ENCODE results near the gene MCTP2.

The MCTP2 gene

DNA sequence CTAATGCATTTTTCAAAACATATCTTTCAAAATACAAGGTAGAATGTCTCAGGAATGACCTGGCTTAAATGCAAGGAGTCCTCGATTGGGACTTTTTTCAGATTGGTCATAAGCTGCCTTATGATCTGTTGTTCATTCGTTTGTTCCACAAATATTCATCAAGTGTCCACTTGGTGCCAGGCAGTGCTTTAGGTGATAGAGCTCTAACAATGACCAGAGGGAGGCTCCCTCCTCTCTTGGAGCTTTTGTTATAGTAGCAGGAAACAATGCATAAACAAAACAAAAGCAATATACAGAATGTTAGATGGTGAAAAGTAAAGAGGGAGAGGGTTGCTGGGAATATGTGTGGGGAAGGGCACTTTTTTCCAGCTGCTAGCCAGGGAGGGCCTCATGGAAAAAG lies 156.1 kb downstream of the MCTP2 start:
- Histone ChIP-seq H3K9ac (ENCODE audit: low read depth, low read length) (no peak overlapping the region), H3K4me1 (ENCODE audit: control insufficient read depth, insufficient read depth, low read length) (no peaks in the 10 kb centered on the region), H3K27me3 (ENCODE audit: control insufficient read depth, insufficient read depth, low read length) (no peaks in the 10 kb centered on the region), H3K4me3 (ENCODE audit: low read depth, low read length) (no peak overlapping the region), H3K9me3 (ENCODE audit: control insufficient read depth, insufficient read depth, low read length) (no peaks in the 10 kb centered on the region), H3K36me3 (ENCODE audit: control insufficient read depth, insufficient read depth, low read length) (no peaks in the 10 kb centered on the region)

DNA sequence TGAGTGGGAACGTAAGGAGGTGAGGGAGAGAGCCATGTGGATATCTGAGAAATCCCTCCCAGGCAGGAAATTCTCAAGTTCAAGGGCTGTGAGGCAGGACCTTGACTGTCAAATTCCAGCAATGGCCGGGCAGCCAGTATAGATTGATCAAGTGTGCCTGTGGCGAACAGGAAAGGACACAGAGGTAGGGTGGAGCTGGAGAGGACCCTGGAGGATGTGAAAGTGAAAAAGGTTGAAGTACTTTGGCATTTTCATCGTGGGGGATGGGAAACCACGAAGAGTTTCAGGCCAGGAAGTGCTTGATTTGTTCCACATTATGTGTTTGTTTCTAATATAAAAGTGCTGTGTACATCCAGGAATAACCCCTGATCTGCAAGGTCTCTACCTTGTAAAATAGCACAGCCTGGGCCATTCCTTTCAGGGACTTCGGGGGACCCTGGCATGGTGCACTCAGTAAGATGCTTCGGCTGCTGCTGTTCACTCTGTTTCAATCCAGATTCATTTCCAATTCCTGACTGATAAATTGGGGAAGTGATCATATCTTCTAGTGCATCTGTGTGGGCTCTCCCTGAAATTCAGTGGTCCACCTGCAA lies 156.6 kb downstream of the MCTP2 start:
- Histone ChIP-seq H3K27me3 (ENCODE audit: control insufficient read depth, insufficient read depth, low read length) (no peaks in the 10 kb centered on the region), H3K9ac (ENCODE audit: low read depth, low read length) (no peak overlapping the region), H3K9me3 (ENCODE audit: control insufficient read depth, insufficient read depth, low read length) (no peaks in the 10 kb centered on the region), H3K36me3 (ENCODE audit: control insufficient read depth, insufficient read depth, low read length) (no peaks in the 10 kb centered on the region), H3K4me3 (ENCODE audit: low read depth, low read length) (no peak overlapping the region), H3K4me1 (ENCODE audit: control insufficient read depth, insufficient read depth, low read length) (no peaks in the 10 kb centered on the region)

DNA sequence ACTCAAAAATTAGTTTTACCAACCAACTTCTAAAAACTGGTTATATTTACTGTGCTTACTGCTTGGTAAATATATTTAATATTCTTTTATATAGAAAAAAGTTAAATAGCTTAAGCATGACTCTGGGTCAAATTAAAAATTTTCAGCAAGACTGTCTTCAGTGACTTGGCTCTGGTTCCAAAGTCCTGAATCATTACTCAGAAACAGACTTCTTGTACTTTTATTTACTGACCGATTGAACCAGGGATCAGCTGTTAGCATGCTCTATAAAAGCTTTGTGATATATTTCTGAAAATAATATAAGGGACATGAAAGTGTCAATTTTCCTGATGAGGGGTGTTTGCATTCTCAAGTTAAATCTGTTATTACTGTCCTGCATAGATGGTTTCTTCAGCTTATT lies 164.3 kb downstream of the MCTP2 start:
- H3K4me3 ChIP-seq (ENCODE audit: low read depth, low read length), result no peak overlapping the region
- H3K9me3 ChIP-seq (ENCODE audit: control insufficient read depth, insufficient read depth, low read length), result no peaks in the 10 kb centered on the region
- no peaks in the 10 kb centered on the region for H3K27me3 ChIP-seq (ENCODE audit: control insufficient read depth, insufficient read depth, low read length)
- no peak overlapping the region for H3K9ac ChIP-seq (ENCODE audit: low read depth, low read length)
- H3K36me3 ChIP-seq (ENCODE audit: control insufficient read depth, insufficient read depth, low read length), result no peaks in the 10 kb centered on the region
- H3K4me1 ChIP-seq (ENCODE audit: control insufficient read depth, insufficient read depth, low read length), result peaks cover 6% of the 10 kb centered on the region

DNA sequence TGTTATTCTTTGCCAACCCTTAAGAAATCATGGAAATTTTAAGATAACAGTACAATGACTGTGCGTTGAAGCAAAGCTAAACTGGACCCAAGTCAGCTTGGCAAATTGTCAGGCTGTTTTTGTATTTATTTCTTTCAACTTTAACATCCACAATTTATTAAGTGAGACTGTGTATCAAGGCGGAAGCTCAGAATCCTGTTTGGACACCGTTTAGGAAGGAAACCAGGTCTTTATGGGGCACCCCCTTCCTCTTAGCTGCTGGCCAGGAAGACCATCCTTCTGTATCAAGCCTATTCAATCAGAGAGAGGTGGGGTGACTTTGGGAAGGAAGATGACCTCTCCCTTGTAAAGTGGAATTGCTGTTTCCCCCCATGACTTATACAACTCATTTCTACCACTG lies 166.0 kb downstream of the MCTP2 start:
- Histone ChIP-seq H3K9me3 (ENCODE audit: control insufficient read depth, insufficient read depth, low read length) (no peaks in the 10 kb centered on the region), H3K36me3 (ENCODE audit: control insufficient read depth, insufficient read depth, low read length) (no peaks in the 10 kb centered on the region), H3K4me3 (ENCODE audit: low read depth, low read length) (no peak overlapping the region), H3K9ac (ENCODE audit: low read depth, low read length) (no peak overlapping the region), H3K27me3 (ENCODE audit: control insufficient read depth, insufficient read depth, low read length) (no peaks in the 10 kb centered on the region), H3K4me1 (ENCODE audit: control insufficient read depth, insufficient read depth, low read length) (peaks cover 15% of the 10 kb centered on the region)

DNA sequence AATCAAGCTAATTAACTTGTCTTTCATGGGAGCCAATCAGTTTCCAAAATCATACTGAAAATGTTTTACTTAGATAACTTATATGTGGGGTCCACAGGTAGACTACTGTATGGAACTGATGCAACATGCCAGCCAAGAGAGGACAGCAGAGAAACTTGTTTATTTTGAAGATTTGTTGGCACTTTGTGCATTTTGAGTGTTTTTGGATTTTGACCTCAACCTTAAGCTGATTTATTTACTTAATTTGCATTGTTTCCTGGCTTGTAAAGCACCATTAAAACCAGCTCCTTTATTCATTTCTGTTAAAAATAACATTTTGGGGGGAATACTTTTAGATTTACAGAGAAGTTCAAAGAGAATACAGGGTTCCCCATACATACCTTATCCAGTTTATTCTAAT lies 166.6 kb downstream of the MCTP2 start:
- H3K9me3 ChIP-seq (ENCODE audit: control insufficient read depth, insufficient read depth, low read length), result no peaks in the 10 kb centered on the region
- H3K4me1 ChIP-seq (ENCODE audit: control insufficient read depth, insufficient read depth, low read length), result peaks cover 15% of the 10 kb centered on the region
- no peak overlapping the region for H3K4me3 ChIP-seq (ENCODE audit: low read depth, low read length)
- no peaks in the 10 kb centered on the region for H3K27me3 ChIP-seq (ENCODE audit: control insufficient read depth, insufficient read depth, low read length)
- H3K36me3 ChIP-seq (ENCODE audit: control insufficient read depth, insufficient read depth, low read length), result no peaks in the 10 kb centered on the region
- no peak overlapping the region for H3K9ac ChIP-seq (ENCODE audit: low read depth, low read length)

DNA sequence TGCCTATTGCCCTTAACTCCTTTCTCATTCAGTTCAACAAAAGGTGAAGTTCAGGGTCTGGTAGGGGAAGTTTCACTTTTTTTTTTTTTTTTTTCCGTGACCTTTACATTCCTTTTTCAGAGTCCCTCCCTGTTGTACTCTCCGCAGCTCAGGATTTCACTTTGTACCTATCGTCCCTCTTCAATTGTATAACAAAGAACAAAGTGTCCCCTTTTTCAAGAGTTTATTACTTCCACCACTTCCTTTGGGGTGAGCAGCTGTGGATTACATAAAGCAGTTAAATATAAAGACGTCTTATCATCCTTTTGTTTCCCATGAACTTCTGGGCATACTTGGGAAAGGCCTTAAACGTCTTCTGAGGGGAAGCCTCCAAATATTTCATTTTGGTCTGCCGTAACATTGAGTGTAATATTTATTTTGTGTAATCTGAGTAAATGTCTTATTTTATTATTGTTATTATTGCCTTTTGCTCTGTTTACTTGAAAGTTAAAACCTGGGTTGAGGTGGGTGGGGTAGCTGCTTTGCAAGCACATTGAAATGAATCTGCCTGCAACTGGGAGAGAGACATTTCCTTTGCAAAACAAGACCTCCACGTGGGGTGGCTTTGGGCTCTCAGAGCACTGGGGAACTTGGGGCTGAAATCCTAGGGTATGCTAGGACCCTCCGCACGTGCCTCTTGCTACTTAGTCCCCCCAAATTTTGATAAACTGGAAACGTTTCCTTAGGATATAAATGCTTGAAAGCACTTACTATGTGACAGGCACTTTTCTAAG lies 169.4 kb downstream of the MCTP2 start:
- H3K36me3 ChIP-seq (ENCODE audit: control insufficient read depth, insufficient read depth, low read length), result no peaks in the 10 kb centered on the region
- no peaks in the 10 kb centered on the region for H3K9me3 ChIP-seq (ENCODE audit: control insufficient read depth, insufficient read depth, low read length)
- no peaks in the 10 kb centered on the region for H3K27me3 ChIP-seq (ENCODE audit: control insufficient read depth, insufficient read depth, low read length)
- no peak overlapping the region for H3K4me3 ChIP-seq (ENCODE audit: low read depth, low read length)
- H3K9ac ChIP-seq (ENCODE audit: low read depth, low read length), result no peak overlapping the region
- H3K4me1 ChIP-seq (ENCODE audit: control insufficient read depth, insufficient read depth, low read length), result peaks cover 15% of the 10 kb centered on the region

DNA sequence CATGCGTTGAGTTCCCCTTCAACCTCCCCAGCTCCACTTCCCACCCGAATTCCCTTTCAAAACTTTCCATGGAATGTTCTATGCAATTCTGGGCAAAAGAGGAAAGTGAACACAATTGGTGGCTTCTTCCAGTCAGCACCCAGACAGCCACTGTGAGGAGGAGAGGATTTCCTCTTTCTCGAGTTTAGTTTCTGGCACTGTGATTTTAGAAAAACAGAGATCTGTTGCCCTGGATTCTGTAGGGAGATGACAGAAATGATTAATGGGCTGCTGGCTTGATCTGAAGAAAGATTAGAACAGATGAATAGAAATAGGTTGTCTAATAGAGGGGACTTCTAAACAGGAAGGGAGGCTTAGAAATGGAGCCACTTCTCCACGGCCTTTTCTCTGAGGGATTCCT lies 172.0 kb downstream of the MCTP2 start:
- Histone ChIP-seq H3K9ac (ENCODE audit: low read depth, low read length) (no peak overlapping the region), H3K4me1 (ENCODE audit: control insufficient read depth, insufficient read depth, low read length) (peaks cover 15% of the 10 kb centered on the region), H3K36me3 (ENCODE audit: control insufficient read depth, insufficient read depth, low read length) (no peaks in the 10 kb centered on the region), H3K27me3 (ENCODE audit: control insufficient read depth, insufficient read depth, low read length) (no peaks in the 10 kb centered on the region), H3K4me3 (ENCODE audit: low read depth, low read length) (no peak overlapping the region), H3K9me3 (ENCODE audit: control insufficient read depth, insufficient read depth, low read length) (no peaks in the 10 kb centered on the region)

DNA sequence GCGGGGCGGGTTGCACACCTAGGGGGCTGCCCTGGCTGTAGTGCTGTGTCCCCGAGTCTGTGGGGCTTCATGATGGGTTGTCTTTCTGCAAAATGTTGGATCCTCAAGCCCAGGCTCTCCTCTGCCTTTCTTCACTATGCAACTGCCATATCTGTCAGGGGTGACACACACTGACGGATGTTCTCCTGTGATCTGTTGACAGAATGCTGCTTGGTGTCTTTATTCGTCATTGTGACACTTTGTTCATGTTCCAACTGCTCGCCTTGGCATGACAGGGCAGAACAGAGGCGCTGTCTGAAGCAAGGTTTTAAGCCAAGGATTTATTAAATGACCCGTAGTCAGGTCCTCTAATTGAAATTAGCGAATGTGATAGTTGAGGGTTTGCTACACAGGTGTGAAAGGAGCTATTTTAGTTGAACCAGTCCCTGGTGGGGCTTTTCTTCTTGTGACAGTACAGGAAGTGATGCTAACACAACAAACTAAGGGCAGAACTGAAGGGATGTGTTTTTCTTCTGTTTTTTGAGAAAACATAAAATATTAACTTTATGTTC lies 173.4 kb downstream of the MCTP2 start:
- Histone ChIP-seq H3K9ac (ENCODE audit: low read depth, low read length) (no peak overlapping the region), H3K27me3 (ENCODE audit: control insufficient read depth, insufficient read depth, low read length) (no peaks in the 10 kb centered on the region), H3K4me3 (ENCODE audit: low read depth, low read length) (no peak overlapping the region), H3K4me1 (ENCODE audit: control insufficient read depth, insufficient read depth, low read length) (peaks cover 15% of the 10 kb centered on the region), H3K36me3 (ENCODE audit: control insufficient read depth, insufficient read depth, low read length) (no peaks in the 10 kb centered on the region), H3K9me3 (ENCODE audit: control insufficient read depth, insufficient read depth, low read length) (no peaks in the 10 kb centered on the region)

DNA sequence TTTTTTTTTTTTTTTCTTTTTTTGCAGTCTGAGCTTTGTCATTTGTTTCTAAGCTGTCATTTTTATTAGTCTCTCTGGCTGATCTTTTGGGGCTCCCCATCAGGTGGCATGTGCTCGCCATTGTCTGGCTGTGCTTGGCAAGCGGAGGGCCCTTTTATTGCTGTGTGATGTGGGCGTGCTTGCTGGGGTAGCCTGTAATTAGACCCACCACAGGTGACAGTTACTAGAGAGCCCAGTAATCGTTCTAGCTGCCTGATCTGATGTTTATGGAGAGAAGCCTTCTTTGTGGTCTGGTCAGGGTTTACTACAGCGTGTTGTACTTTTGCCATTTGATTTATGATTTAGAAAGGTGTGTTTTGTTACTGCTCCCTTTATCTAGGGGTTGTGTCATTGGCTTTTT lies 179.9 kb downstream of the MCTP2 start:
- Histone ChIP-seq H3K4me1 (ENCODE audit: control insufficient read depth, insufficient read depth, low read length) (no peaks in the 10 kb centered on the region), H3K4me3 (ENCODE audit: low read depth, low read length) (no peak overlapping the region), H3K36me3 (ENCODE audit: control insufficient read depth, insufficient read depth, low read length) (no peaks in the 10 kb centered on the region), H3K9ac (ENCODE audit: low read depth, low read length) (no peak overlapping the region), H3K9me3 (ENCODE audit: control insufficient read depth, insufficient read depth, low read length) (no peaks in the 10 kb centered on the region), H3K27me3 (ENCODE audit: control insufficient read depth, insufficient read depth, low read length) (no peaks in the 10 kb centered on the region)

DNA sequence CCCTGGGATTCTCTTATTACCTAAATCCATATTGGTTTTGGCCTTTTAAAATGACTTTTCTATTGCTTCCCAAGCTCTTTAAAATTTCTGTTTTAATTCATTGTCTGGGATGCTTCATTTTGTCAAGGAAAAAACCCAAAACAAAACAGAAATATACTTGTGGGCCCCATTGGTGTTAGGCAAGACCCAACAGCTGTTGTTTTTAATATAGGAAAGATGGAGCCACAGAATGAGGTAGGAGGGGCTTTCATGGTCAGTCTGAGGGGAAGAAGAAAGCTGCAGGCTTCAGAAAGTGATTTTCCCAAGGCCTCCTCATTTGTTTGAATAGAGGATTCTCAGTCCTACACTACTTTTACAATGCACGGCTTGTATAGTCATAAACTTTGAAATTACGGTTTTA lies 180.5 kb downstream of the MCTP2 start:
- no peaks in the 10 kb centered on the region for H3K4me1 ChIP-seq (ENCODE audit: control insufficient read depth, insufficient read depth, low read length)
- no peaks in the 10 kb centered on the region for H3K36me3 ChIP-seq (ENCODE audit: control insufficient read depth, insufficient read depth, low read length)
- no peaks in the 10 kb centered on the region for H3K9me3 ChIP-seq (ENCODE audit: control insufficient read depth, insufficient read depth, low read length)
- H3K9ac ChIP-seq (ENCODE audit: low read depth, low read length), result no peak overlapping the region
- H3K27me3 ChIP-seq (ENCODE audit: control insufficient read depth, insufficient read depth, low read length), result no peaks in the 10 kb centered on the region
- no peak overlapping the region for H3K4me3 ChIP-seq (ENCODE audit: low read depth, low read length)

DNA sequence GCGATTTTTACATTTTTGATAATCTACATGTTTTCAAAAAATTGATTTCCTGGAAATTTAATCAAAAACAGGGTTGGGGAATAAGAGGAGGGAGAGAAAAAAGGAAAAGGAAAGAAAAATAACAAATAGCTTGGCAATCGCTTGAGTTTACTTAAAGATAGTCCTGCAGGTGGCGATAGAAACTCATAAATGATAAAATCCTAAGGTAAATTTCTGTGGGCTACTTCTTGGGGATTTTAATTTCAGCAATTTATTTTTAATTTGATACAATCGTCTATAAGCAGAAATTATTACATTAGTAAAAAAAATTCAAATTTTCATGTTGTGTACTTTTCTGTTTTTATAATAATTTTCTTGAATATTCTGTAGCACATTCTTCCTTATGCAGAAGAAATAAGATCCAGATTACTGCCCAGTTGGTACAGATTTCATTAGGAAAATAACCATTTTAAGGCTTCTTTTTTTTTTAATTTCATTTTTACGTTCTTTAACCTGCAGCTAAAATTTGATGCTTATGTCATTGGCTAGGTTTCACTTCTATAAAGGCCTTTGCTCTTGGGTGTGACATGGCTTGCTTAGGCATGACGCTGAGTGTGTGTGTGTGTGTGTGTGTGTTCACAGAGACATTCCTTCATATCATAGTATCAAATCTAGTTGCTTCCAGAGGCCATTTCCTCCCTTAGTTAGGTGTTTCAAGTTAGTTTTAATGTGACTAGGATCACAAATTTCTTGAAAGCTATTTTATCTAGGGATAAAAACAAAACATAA lies 181.8 kb downstream of the MCTP2 start:
- Histone ChIP-seq H3K9ac (ENCODE audit: low read depth, low read length) (no peak overlapping the region), H3K9me3 (ENCODE audit: control insufficient read depth, insufficient read depth, low read length) (no peaks in the 10 kb centered on the region), H3K4me3 (ENCODE audit: low read depth, low read length) (no peak overlapping the region), H3K36me3 (ENCODE audit: control insufficient read depth, insufficient read depth, low read length) (no peaks in the 10 kb centered on the region), H3K27me3 (ENCODE audit: control insufficient read depth, insufficient read depth, low read length) (no peaks in the 10 kb centered on the region), H3K4me1 (ENCODE audit: control insufficient read depth, insufficient read depth, low read length) (no peaks in the 10 kb centered on the region)
